ENCODE measurements around the gene C2orf42. TPM values are rescaled to one million over a fixed set of nuclear protein-coding genes. Genes with fewer than 3 reads are reported as not detected.
"Not testable (repeated sequence)": the region's sequence is repeated elsewhere in the genome, so short reads cannot be mapped to it uniquely, and the experiment has no call there.

The C2orf42 gene
- total RNA-seq, 1 experiment from 2014 or later, result 17.1 TPM

GRCh38 chr2:70233926-70234325 is 43.1 kb upstream of the C2orf42 start:
- peaks cover 34% of the 10 kb centered on the region for H3K36me3 ChIP-seq (ENCODE audit: low read depth, low read length)
- H3K4me2 ChIP-seq (ENCODE audit: low read length), result no peak overlapping the region
- TF ChIP-seq EZH2 (IDR thresholded peaks at IDR 0.05; ENCODE audit: low read length, unreplicated experiment) (no peak), CTCF (conservative IDR thresholded peaks at IDR 0.05; ENCODE audit: low read depth, low read length) (no peak), EZH2phosphoT487 (IDR thresholded peaks at IDR 0.05; ENCODE audit: borderline replicate concordance, low read length) (no peak)
- H3K4me1 ChIP-seq (ENCODE audit: insufficient read depth, low read length), result no peaks in the 10 kb centered on the region
- ChIA-PET POLR2A (ENCODE audit: unreplicated experiment) (no interaction called here), CTCF (no interaction called here)
- no peak overlapping the region for H3K4me3 ChIP-seq (ENCODE audit: low read length)
- intact Hi-C loops (cut with micrococcal nuclease), result no loop called here
- H3K27me3 ChIP-seq (ENCODE audit: low read length), result no peaks in the 10 kb centered on the region
- DNase-seq (no peak), ATAC-seq (no peak)
- H3K9me3 ChIP-seq (ENCODE audit: low read length), result no peaks in the 10 kb centered on the region
- H4K20me1 ChIP-seq (ENCODE audit: low read length), result no peaks in the 10 kb centered on the region
- H3F3A ChIP-seq (ENCODE audit: low read length, unreplicated experiment), result no peaks in the 10 kb centered on the region
- H3K9ac ChIP-seq (ENCODE audit: low read length), result no peak overlapping the region
- no peaks in the 10 kb centered on the region for H3K9me2 ChIP-seq (replicated peaks; ENCODE audit: low read length)
- H3K79me2 ChIP-seq (ENCODE audit: low read length), result peaks cover 35% of the 10 kb centered on the region
- H2AFZ ChIP-seq (ENCODE audit: low read length), result no peak overlapping the region
- H3K27ac ChIP-seq (ENCODE audit: low read length), result no peak overlapping the region
- no TSS peak for BruUV-seq (replicated peaks)

GRCh38 chr2:70226781-70227180 is 36.0 kb upstream of the C2orf42 start:
- Histone ChIP-seq H3K4me2 (ENCODE audit: low read length) (no peak overlapping the region), H3K9me3 (ENCODE audit: low read length) (no peaks in the 10 kb centered on the region), H3K9ac (ENCODE audit: low read length) (no peak overlapping the region), H3K36me3 (ENCODE audit: low read depth, low read length) (peaks cover 64% of the 10 kb centered on the region), H3F3A (ENCODE audit: low read length, unreplicated experiment) (no peaks in the 10 kb centered on the region), H2AFZ (ENCODE audit: low read length) (no peak overlapping the region), H3K79me2 (ENCODE audit: low read length) (no peaks in the 10 kb centered on the region), H3K27ac (ENCODE audit: low read length) (no peak overlapping the region), H4K20me1 (ENCODE audit: low read length) (no peaks in the 10 kb centered on the region), H3K4me3 (ENCODE audit: low read length) (no peak overlapping the region), H3K9me2 (replicated peaks; ENCODE audit: low read length) (no peaks in the 10 kb centered on the region), H3K4me1 (ENCODE audit: insufficient read depth, low read length) (no peaks in the 10 kb centered on the region), H3K27me3 (ENCODE audit: low read length) (no peaks in the 10 kb centered on the region)
- ChIA-PET CTCF (no interaction called here), POLR2A (ENCODE audit: unreplicated experiment) (no interaction called here)
- intact Hi-C loops (cut with micrococcal nuclease), result no loop called here
- no TSS peak for BruUV-seq (replicated peaks)
- TF ChIP-seq CTCF (conservative IDR thresholded peaks at IDR 0.05; ENCODE audit: low read depth, low read length), result no peak
- no peak for TF ChIP-seq EZH2 (IDR thresholded peaks at IDR 0.05; ENCODE audit: low read length, unreplicated experiment)
- no peak for TF ChIP-seq EZH2phosphoT487 (IDR thresholded peaks at IDR 0.05; ENCODE audit: borderline replicate concordance, low read length)
- ATAC-seq, result no peak
- no peak for DNase-seq

- H3F3A ChIP-seq (ENCODE audit: low read length, unreplicated experiment); H3K27me3 ChIP-seq (ENCODE audit: low read length); H4K20me1 ChIP-seq (ENCODE audit: low read length); H2AFZ ChIP-seq (ENCODE audit: low read length); BruUV-seq (replicated peaks); intact Hi-C loops (cut with micrococcal nuclease); H3K27ac ChIP-seq (ENCODE audit: low read length); H3K9me3 ChIP-seq (ENCODE audit: low read length); H3K79me2 ChIP-seq (ENCODE audit: low read length); ATAC-seq; H3K4me3 ChIP-seq (ENCODE audit: low read length); DNase-seq; H3K9me2 ChIP-seq (replicated peaks; ENCODE audit: low read length); H3K4me2 ChIP-seq (ENCODE audit: low read length); H3K9ac ChIP-seq (ENCODE audit: low read length); CTCF ChIA-PET; H3K4me1 ChIP-seq (ENCODE audit: insufficient read depth, low read length): not testable (repeated sequence)
- H3K36me3 ChIP-seq (ENCODE audit: low read depth, low read length), result peaks cover 76% of the 10 kb centered on the region
- POLR2A ChIA-PET (ENCODE audit: unreplicated experiment), result interaction anchor here (0.6 kb wide), 1 partner anchor 786 kb away, joined by 3 read pairs; no protein-coding TSS in a partner anchor
Measured at GRCh38 chr2:70223305-70223704, 32.5 kb upstream of the C2orf42 start.
